ENCODE data around the gene PCYT1A.
"Not testable (repeated sequence)": the region's sequence is repeated elsewhere in the genome, so short reads cannot be mapped to it uniquely, and the experiment has no call there.

PCYT1A gene

GRCh38 chr3:196287440-196288140, at the start of gene PCYT1A:
PCYT1A (minus strand) TSS chr3:196287726; CDS start chr3:196270531, 17,195 bp downstream.
- DNase-seq, result peak; percentile 88 to 97

- DNase-seq, result no peak
Observed at GRCh38 chr3:196336319-196337145, 49.0 kb upstream of the PCYT1A start.

- DNase-seq, result no peak
Observed at GRCh38 chr3:196335503-196335948, 48.0 kb upstream of the PCYT1A start.

- no peak for DNase-seq
Observed at GRCh38 chr3:196334982-196335381, 47.5 kb upstream of the PCYT1A start.

- DNase-seq, result no peak
Observed at GRCh38 chr3:196332168-196332567, 44.6 kb upstream of the PCYT1A start.

- no peak for DNase-seq
Observed at GRCh38 chr3:196327405-196327804, 39.9 kb upstream of the PCYT1A start.

- DNase-seq, result no peak
Observed at GRCh38 chr3:196326936-196327335, 39.4 kb upstream of the PCYT1A start.

- peak in 1 of 2 experiments; percentile 20 for DNase-seq
Observed at GRCh38 chr3:196323691-196324090, 36.2 kb upstream of the PCYT1A start.

GRCh38 chr3:196323016-196323415, 35.5 kb upstream of the PCYT1A start:
- DNase-seq, result no peak

- DNase-seq, result no peak
Observed at GRCh38 chr3:196321162-196321561, 33.6 kb upstream of the PCYT1A start.

GRCh38 chr3:196320137-196320536, 32.6 kb upstream of the PCYT1A start:
- no peak for DNase-seq

- peak; percentile 55 to 85 for DNase-seq
Observed at GRCh38 chr3:196317687-196318467, 30.4 kb upstream of the PCYT1A start, which contains the start of gene DYNLT2B. DYNLT2B (minus strand) TSS chr3:196318240; CDS start chr3:196318152, 88 bp downstream.

GRCh38 chr3:196316799-196317686, 29.5 kb upstream of the PCYT1A start:
- DNase-seq, result not testable (repeated sequence)

- no peak for DNase-seq
Observed at GRCh38 chr3:196315821-196316220, 28.3 kb upstream of the PCYT1A start.

GRCh38 chr3:196314597-196314996, 27.1 kb upstream of the PCYT1A start:
- no peak for DNase-seq

- DNase-seq, result not testable (repeated sequence)
Observed at GRCh38 chr3:196314086-196314485, 26.6 kb upstream of the PCYT1A start.

GRCh38 chr3:196302960-196303359, 15.4 kb upstream of the PCYT1A start:
- not testable (repeated sequence) for DNase-seq

- DNase-seq, result not testable (repeated sequence)
Observed at GRCh38 chr3:196302551-196302950, 15.0 kb upstream of the PCYT1A start.

- DNase-seq, result no peak
Observed at GRCh38 chr3:196298521-196298920, 11.0 kb upstream of the PCYT1A start.

GRCh38 chr3:196292286-196292923, 4.9 kb upstream of the PCYT1A start:
- DNase-seq, result no peak

- DNase-seq, result peak in 1 of 2 experiments; percentile 35
Observed at GRCh38 chr3:196288141-196288460, 575 bp upstream of the PCYT1A start.

GRCh38 chr3:196287090-196287439, 461 bp downstream of the PCYT1A start:
- DNase-seq, result peak in 1 of 2 experiments; percentile 27
